Stomach (tissue), 9 donors: ENCODE data around the gene DCLK1. TPM values are rescaled to one million over a fixed set of nuclear protein-coding genes. Genes with fewer than 3 reads are reported as not detected.

Source experiments
- DNase-seq, 2 donors: peaks; one replicate each; pipeline versions ENCODE4 v3.0.0 to v3.0.0-alpha.2; 2013 to 2019
- H3K27ac ChIP-seq, 5 donors: fragments of 200-600 bp in 4 of 5; sonication (generic) in 4 of 5; one replicate each; pipeline ENCODE4 v1.5.1; 2013 to 2019; ENCODE audit warnings: mild to moderate bottlenecking in 1 of 5, moderate library complexity in 1 of 5
- H3K27me3 ChIP-seq, 3 donors: fragments of 200-600 bp; sonication (generic); one replicate each; pipeline ENCODE4 v1.5.1; 2017 to 2019; ENCODE audit warnings: mixed run types in 1 of 3
- H3K36me3 ChIP-seq, 4 donors: fragments of 200-600 bp; sonication (generic); 1 replicate in 3 of 4; 2 replicates in 1 of 4; pipeline ENCODE4 v1.5.1; 2016 to 2019
- H3K4me1 ChIP-seq, 4 donors: fragments of 200-600 bp; sonication (generic); one replicate each; pipeline ENCODE4 v1.5.1; 2016 to 2019
- H3K4me3 ChIP-seq, 4 donors: fragments of 200-600 bp; sonication (generic) in 3 of 4; one replicate each; pipeline ENCODE4 v1.5.1; 2016 to 2019; ENCODE audit warnings: mild to moderate bottlenecking in 1 of 4
- H3K9me3 ChIP-seq, 4 donors: fragments of 200-600 bp; sonication (generic); one replicate each; pipeline ENCODE4 v1.5.1; 2016 to 2019
- EP300 ChIP-seq: sonication (generic); formaldehyde crosslinking; IDR thresholded peaks from one replicate; pipeline ENCODE4 v1.6.1; 2017; ENCODE audit warnings: antibody characterized with exemption
- POLR2A ChIP-seq, 4 donors: fragments of 450-650 bp; IDR thresholded peaks; one replicate each; pipeline ENCODE4 v1.6.1; 2016; ENCODE audit warnings: antibody characterized with exemption in 4 of 4, control low read depth in 2 of 4, mild to moderate bottlenecking in 1 of 4, moderate library complexity in 1 of 4
- POLR2AphosphoS5 ChIP-seq, 3 donors: sonication (generic); formaldehyde crosslinking; IDR thresholded peaks; one replicate each; pipeline ENCODE4 v1.6.1; 2016; ENCODE audit warnings: antibody characterized with exemption in 3 of 3
- WGBS, 5 donors: extraction: QIAGEN DNeasy Blood & Tissue Kit in 3 of 5; methylation state at CpG; one replicate each; pipeline versions ENCODE4 v1.1.5 to v1.1.7; 2013 to 2018; 5-methylcytosine and 5-hydroxymethylcytosine counted together
- intact Hi-C: fragments of 100-400 bp; cut with DNase I; formaldehyde crosslinking; loops from one replicate; pipeline ENCODE4 v1.15.1; 2023; ENCODE audit warnings: low total_unique reads
- polyA plus RNA-seq, 3 donors: library from polyadenylated mRNA; stranded (reverse); fragments of 200-250 nt; gene quantifications; one replicate each; pipeline ENCODE4 v1.2.3, GENCODE V29; 2013
- total RNA-seq, 5 donors: library from RNA; depleted of rRNA; stranded (reverse); fragments of >200 nt; gene quantifications; one replicate each; pipeline versions ENCODE4 v1.1.0 to v1.2.3, GENCODE V29; 2014 to 2016
- TF ChIP-seq, protein P1 (sequence below), 7 experiments: fragments of 450-650 bp in 4 of 7; fragments of 200-600 bp in 3 of 7; sonication (generic) in 3 of 7; IDR thresholded peaks; one replicate each; pipeline ENCODE4 v1.5.1; 2016 to 2019; ENCODE audit warnings: antibody characterized with exemption in 7 of 7, control low read depth in 2 of 7, mild to moderate bottlenecking in 1 of 7
- donor health status: healthy with polysubstance abuse.
- donor health status: Bipolar disorder and iron deficiency.
- donor health status: healthy.

DCLK1 gene
- total and polyA plus RNA-seq, 8 donors: 0.68 to 36.7 (median 4.1) TPM

- DNase-seq: no peak
- intact Hi-C loops: no loop called here
- Histone ChIP-seq H3K9me3 (no peaks in the 10 kb centered on the region), H3K27me3 (no peaks in the 10 kb centered on the region), H3K4me1 (no peaks in the 10 kb centered on the region), H3K27ac (no peak overlapping the region), H3K4me3 (no peak overlapping the region), H3K36me3 (no peaks in the 10 kb centered on the region)
- 67 to 83% (median 71%) methylated on average over 7 of the region's 7 CpGs for WGBS, 5 donors
- TF ChIP-seq, protein P1, sequence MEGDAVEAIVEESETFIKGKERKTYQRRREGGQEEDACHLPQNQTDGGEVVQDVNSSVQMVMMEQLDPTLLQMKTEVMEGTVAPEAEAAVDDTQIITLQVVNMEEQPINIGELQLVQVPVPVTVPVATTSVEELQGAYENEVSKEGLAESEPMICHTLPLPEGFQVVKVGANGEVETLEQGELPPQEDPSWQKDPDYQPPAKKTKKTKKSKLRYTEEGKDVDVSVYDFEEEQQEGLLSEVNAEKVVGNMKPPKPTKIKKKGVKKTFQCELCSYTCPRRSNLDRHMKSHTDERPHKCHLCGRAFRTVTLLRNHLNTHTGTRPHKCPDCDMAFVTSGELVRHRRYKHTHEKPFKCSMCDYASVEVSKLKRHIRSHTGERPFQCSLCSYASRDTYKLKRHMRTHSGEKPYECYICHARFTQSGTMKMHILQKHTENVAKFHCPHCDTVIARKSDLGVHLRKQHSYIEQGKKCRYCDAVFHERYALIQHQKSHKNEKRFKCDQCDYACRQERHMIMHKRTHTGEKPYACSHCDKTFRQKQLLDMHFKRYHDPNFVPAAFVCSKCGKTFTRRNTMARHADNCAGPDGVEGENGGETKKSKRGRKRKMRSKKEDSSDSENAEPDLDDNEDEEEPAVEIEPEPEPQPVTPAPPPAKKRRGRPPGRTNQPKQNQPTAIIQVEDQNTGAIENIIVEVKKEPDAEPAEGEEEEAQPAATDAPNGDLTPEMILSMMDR (IDR thresholded peaks at IDR 0.05): no peak
- no peak for TF ChIP-seq POLR2AphosphoS5 (IDR thresholded peaks at IDR 0.05)
- TF ChIP-seq POLR2A (IDR thresholded peaks at IDR 0.05): no peak
- no peak for TF ChIP-seq EP300
Observed at GRCh38 chr13:35920816-35921215, 210.4 kb downstream of the DCLK1 start.

GRCh38 chr13:35917942-35918645, 213.1 kb downstream of the DCLK1 start:
- intact Hi-C loops: no loop called here
- Histone ChIP-seq H3K27me3 (no peaks in the 10 kb centered on the region), H3K27ac (peak overlapping the region in 1 of 5 donors; percentile 13), H3K36me3 (no peaks in the 10 kb centered on the region), H3K4me3 (peak overlapping the region in 1 of 4 donors; percentile 16), H3K9me3 (no peaks in the 10 kb centered on the region), H3K4me1 (no peaks in the 10 kb centered on the region)
- no peak for DNase-seq
- WGBS, 5 donors: 73 to 84% (median 82%) methylated on average over 8 of the region's 8 CpGs
- TF ChIP-seq POLR2AphosphoS5 (IDR thresholded peaks at IDR 0.05) (no peak), POLR2A (IDR thresholded peaks at IDR 0.05) (no peak), EP300 (no peak)
- TF ChIP-seq, protein P1 (IDR thresholded peaks at IDR 0.05): no peak

DNA sequence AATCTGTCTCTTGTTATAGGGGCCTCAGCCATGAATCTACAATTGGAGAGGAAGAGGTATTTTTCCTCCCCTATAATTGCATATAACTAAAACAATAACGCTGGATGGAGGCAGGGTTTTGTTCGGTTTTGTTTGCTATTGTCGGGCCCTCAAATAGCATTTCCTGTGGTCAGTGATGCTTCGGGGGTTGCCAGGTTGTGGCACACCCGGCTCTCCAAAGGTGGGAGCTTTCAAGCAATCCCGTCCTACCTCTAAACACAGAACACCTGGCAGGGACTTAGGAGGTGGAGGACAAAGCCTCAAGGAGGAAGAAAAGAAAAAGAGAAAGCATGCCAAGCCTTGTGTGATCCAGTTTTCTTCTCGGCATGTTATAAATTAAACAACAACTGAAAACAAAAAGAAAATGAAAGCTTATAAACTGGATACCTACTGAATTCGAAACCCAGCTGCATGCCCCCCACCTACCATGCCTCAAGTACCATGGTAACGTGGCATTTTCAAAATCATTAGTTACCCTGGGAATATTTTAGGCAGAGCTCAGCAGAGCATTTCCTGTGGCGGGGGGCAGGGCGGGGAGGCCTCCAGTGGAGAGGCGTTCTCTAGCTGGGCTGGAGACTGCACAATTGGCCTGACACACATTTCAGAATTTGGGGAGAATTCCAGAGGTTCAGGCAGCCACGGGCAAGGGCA, 213.8 kb downstream of the DCLK1 start:
- no peak for TF ChIP-seq POLR2A (IDR thresholded peaks at IDR 0.05)
- TF ChIP-seq, protein P1 (IDR thresholded peaks at IDR 0.05): no peak
- TF ChIP-seq POLR2AphosphoS5 (IDR thresholded peaks at IDR 0.05): no peak
- TF ChIP-seq EP300: no peak
- intact Hi-C loops: no loop called here
- no peaks in the 10 kb centered on the region for H3K4me1 ChIP-seq
- no peaks in the 10 kb centered on the region for H3K9me3 ChIP-seq
- 40 to 49% (median 41%) methylated on average over 11 to 13 of the region's 13 CpGs for WGBS, 5 donors
- DNase-seq: peak in 1 of 2 donors; percentile 25
- H3K4me3 ChIP-seq: peak overlapping the region in 1 of 4 donors; percentile 16
- H3K36me3 ChIP-seq: no peaks in the 10 kb centered on the region
- peak overlapping the region in 2 of 5 donors; percentile 13 to 20 for H3K27ac ChIP-seq
- no peaks in the 10 kb centered on the region for H3K27me3 ChIP-seq

- no peaks in the 10 kb centered on the region for H3K9me3 ChIP-seq
Observed at GRCh38 chr13:35916146-35916545, 215.0 kb downstream of the DCLK1 start.

More at GRCh38 chr13:35916146-35916545, 215.0 kb downstream of the DCLK1 start:
- DNase-seq: no peak
- Histone ChIP-seq H3K4me1 (no peaks in the 10 kb centered on the region), H3K27ac (no peak overlapping the region), H3K27me3 (no peaks in the 10 kb centered on the region), H3K4me3 (no peak overlapping the region), H3K36me3 (no peaks in the 10 kb centered on the region)
- WGBS, 5 donors: 49 to 65% (median 64%) methylated on average over 2 of the region's 2 CpGs
- intact Hi-C loops: no loop called here
- TF ChIP-seq EP300 (no peak), POLR2AphosphoS5 (IDR thresholded peaks at IDR 0.05) (no peak), POLR2A (IDR thresholded peaks at IDR 0.05) (no peak)
